Astrocyte of the cerebellum (primary cell): Measurements from ENCODE around the gene PFDN6.

Experiments used
- DNase-seq: peaks from one replicate; pipeline ENCODE4 v3.0.0-alpha.2; 2011; ENCODE audit warnings: low read depth
- H3K4me3 ChIP-seq: 2 replicates; pipeline ENCODE4 v1.5.1; 2011; ENCODE audit warnings: mild to moderate bottlenecking, low read depth, low read length, moderate library complexity
- in situ Hi-C: cut with HindIII; loops from 2 replicates; pipeline ENCODE4 v1.10.0; 2017; ENCODE audit warnings: low sequenced_read_pairs
- TF ChIP-seq, protein P1 (sequence below): IDR thresholded peaks from 2 replicates; pipeline ENCODE4 v1.5.1; 2012; ENCODE audit warnings: low read length, low read depth, moderate library complexity, mild to moderate bottlenecking; ENCODE audit errors: missing control alignments

Gene PFDN6

DNA sequence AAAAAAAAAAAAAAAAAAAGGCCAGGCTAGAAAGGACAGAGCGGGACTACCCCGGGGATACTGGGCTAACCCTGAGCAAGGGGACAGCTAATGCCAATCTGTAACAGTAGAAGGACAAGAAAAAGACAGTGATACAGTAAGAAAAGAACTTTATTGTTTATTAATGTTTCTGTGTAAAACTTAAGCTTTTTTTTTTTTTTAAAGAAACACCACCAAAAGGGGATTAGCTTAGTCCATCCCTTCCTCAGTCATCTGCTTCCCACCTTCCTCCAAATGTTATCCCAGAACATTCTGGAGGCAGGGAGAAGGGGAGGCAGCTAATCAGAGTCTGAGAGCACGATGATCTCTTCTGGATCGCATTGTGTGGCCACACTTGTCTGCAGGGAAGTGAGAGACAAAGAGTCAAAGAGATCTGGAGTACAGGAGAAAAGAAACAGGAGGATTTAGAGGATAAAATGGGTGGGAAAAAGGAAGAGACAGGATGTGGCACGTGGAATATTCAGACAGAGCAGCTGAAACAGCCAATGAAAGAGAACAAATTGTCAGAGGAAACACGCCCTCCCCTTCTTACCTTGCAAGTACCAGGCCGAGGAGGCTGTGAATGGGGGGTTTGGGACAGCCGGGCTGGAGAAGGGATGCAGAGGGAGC is 29.1 kb downstream of the PFDN6 start:
- DNase-seq: no peak
- H3K4me3 ChIP-seq: peak overlapping the region; percentile 51
- TF ChIP-seq, protein P1, sequence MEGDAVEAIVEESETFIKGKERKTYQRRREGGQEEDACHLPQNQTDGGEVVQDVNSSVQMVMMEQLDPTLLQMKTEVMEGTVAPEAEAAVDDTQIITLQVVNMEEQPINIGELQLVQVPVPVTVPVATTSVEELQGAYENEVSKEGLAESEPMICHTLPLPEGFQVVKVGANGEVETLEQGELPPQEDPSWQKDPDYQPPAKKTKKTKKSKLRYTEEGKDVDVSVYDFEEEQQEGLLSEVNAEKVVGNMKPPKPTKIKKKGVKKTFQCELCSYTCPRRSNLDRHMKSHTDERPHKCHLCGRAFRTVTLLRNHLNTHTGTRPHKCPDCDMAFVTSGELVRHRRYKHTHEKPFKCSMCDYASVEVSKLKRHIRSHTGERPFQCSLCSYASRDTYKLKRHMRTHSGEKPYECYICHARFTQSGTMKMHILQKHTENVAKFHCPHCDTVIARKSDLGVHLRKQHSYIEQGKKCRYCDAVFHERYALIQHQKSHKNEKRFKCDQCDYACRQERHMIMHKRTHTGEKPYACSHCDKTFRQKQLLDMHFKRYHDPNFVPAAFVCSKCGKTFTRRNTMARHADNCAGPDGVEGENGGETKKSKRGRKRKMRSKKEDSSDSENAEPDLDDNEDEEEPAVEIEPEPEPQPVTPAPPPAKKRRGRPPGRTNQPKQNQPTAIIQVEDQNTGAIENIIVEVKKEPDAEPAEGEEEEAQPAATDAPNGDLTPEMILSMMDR: no peak
- in situ Hi-C loops: no loop called here

DNA sequence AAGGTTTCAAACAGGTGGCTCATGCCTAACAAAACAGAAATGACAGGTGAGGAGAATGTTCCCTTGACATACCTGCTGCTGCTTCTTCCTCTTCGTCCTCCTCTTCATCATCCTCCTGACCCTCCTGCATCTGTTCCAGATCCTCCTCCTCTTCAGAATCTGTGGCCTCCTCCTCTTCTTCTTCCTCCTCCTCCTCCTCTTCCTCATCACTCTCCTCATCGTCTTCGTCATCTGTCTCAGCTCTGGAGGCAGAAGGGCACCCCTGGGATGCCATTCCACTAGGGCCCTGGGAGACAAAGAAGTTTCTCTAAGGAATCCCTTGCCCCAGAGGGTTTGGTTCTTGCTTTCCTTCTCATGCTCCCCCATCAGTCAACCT is 30.5 kb downstream of the PFDN6 start:
- in situ Hi-C loops: no loop called here
- no peak overlapping the region for H3K4me3 ChIP-seq
- no peak for DNase-seq
- TF ChIP-seq, protein P1: no peak

DNA sequence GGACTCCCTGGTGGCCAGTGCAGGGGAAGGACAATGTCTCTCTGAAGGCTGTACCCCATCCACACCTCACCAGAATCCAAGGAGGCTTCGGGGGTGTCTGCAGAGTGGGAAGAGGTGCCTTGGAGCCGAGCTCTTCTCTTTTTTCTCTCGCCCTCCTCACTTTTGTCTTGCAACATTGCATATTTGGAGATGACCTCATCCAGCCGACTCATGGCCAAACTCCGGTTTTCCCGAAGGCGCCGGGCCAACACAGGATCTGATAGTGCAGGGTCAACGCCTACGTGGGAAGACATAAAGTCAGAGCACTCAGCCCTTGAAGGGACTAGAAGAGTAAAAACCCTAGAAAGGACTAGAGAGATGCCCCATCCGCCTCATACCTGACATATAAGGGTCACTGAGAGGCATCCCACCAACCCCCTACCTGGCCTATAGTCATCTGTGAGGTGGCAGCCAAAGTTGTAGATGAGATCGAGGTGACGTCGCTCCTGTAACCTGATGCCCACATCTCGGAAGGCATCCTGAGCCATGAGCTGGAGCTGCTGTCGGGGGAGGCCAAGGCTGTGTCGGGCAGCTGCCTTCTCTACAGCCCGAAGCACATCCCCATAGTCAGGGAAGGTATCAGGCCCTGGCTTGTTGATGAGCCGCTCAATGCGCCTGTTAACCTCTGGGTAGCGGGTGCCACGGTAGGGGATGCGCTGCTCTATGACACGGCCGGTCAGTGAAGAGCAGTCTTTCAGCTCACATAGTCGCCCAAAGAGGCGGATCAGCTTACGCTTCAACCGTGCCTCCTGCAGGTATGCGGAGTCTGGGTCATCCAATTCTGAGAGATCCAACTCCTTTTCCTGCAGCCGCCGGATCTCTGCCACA is 31.1 kb downstream of the PFDN6 start:
- peak overlapping the region; percentile 2 for H3K4me3 ChIP-seq
- peak; percentile 59 for DNase-seq
- TF ChIP-seq, protein P1: no peak
- in situ Hi-C loops: no loop called here

DNA sequence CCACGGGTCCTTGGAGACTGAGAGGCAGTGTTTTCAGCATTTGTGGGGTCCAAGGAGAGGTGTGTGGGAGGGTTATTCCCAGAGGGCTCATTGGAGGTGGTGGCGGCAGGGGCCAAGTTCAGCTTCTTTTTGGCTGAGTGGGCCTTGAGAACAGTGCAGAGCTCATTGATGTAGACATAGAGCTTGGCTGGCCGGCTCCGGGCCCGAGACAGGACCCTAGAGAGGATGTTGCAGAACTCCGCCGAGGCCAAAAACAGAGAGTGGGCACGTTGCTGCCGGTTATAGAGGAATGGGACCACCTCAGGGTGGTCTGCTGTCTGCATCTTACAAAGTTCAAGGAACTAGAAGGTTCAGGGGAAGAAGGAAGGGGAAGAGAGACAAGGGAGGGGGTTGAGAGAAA is 31.8 kb downstream of the PFDN6 start:
- DNase-seq: no peak
- in situ Hi-C loops: no loop called here
- TF ChIP-seq, protein P1: no peak
- H3K4me3 ChIP-seq: peak overlapping the region; percentile 73

DNA sequence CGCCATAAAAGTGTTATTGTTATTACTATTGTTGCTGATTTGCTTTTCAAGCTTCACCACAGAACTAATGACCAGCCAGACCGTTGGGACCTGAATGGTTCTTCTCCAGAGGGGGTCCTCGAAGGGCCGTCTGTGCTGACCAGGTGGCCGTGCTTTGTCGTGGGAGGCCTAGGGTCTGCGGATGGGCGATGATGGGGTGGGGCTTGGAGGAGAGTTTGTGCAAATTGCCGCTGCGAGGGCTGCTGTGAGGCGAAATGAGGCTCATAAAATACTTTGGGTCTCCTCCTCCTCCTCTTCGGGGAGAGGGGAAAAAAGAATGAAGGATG is 34.2 kb downstream of the PFDN6 start:
- peak overlapping the region; percentile 73 for H3K4me3 ChIP-seq
- no peak for DNase-seq
- TF ChIP-seq, protein P1: no peak
- in situ Hi-C loops: no loop called here

DNA sequence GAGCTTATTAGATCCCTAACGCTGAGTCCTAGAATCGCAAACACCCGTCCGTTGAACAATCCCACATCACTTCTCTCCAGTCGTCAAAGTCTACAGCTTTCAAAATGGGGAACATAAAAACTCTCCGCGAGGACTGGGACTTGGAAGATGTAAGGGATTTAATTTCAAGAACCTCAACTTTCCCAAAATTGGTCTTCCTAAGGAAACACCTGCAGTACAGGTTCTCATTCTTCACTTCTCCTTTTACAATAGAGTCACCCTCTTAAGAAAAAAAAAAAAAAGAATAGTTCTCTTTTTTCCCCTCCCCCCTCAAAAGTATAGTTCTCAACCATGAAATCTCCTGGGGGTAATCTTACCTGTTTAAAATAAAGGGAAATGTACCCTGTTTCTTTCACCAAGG is 34.7 kb downstream of the PFDN6 start:
- in situ Hi-C loops: no loop called here
- no peak for DNase-seq
- TF ChIP-seq, protein P1: no peak
- H3K4me3 ChIP-seq: no peak overlapping the region
